GM18867 (cell line): ENCODE measurements around the gene SLC26A1.
"Not testable (repeated sequence)": the region's sequence is repeated elsewhere in the genome, so short reads cannot be mapped to it uniquely, and the experiment has no call there.

Source experiments
- ATAC-seq: cut with Tn5 transposase; IDR thresholded peaks from one replicate; pipeline ENCODE4 v1.9.1; 2021; ENCODE audit warnings: mild to moderate bottlenecking, moderate library complexity; ENCODE audit not compliant: unreplicated experiment

SLC26A1 gene

GRCh38 chr4:986428-986878 is 6.8 kb downstream of the SLC26A1 start:
- no peak for ATAC-seq

- ATAC-seq, result no peak
Measured at GRCh38 chr4:985123-985830, 7.9 kb downstream of the SLC26A1 start.

GRCh38 chr4:984336-985054 is 8.7 kb downstream of the SLC26A1 start:
- no peak for ATAC-seq

- ATAC-seq, result no peak
Measured at GRCh38 chr4:982814-983213, 10.4 kb downstream of the SLC26A1 start.

GRCh38 chr4:982291-982690 is 10.9 kb downstream of the SLC26A1 start:
- ATAC-seq, result no peak

GRCh38 chr4:978957-979701 is 14.1 kb downstream of the SLC26A1 start:
- ATAC-seq, result no peak

- not testable (repeated sequence) for ATAC-seq
Measured at GRCh38 chr4:976016-976415, 17.2 kb downstream of the SLC26A1 start.

GRCh38 chr4:974668-975067 is 18.5 kb downstream of the SLC26A1 start:
- ATAC-seq, result no peak

GRCh38 chr4:973431-974397 is 19.5 kb downstream of the SLC26A1 start, which contains the start of gene DGKQ:
Gene DGKQ (minus strand): TSS chr4:973569. CDS start chr4:973482, 87 bp downstream.
- peak; percentile 75 for ATAC-seq

GRCh38 chr4:972651-973424 is 20.4 kb downstream of the SLC26A1 start:
- peak; percentile 49 for ATAC-seq

- no peak for ATAC-seq
Measured at GRCh38 chr4:971666-972500, 21.3 kb downstream of the SLC26A1 start.

- no peak for ATAC-seq
Measured at GRCh38 chr4:970854-971520, 22.2 kb downstream of the SLC26A1 start.

- no peak for ATAC-seq
Measured at GRCh38 chr4:970046-970745, 23.0 kb downstream of the SLC26A1 start.

GRCh38 chr4:968621-969394 is 24.4 kb downstream of the SLC26A1 start:
- no peak for ATAC-seq

- no peak for ATAC-seq
Measured at GRCh38 chr4:968221-968620, 25.0 kb downstream of the SLC26A1 start.

GRCh38 chr4:967113-968104 is 25.8 kb downstream of the SLC26A1 start:
- ATAC-seq, result no peak
